H9 (cell line): ENCODE data around the gene ST6GALNAC3. TPM values are rescaled to one million over a fixed set of nuclear protein-coding genes. Genes with fewer than 3 reads are reported as not detected.

ENCODE experiments used
- DNase-seq: peaks from one replicate; pipeline ENCODE4 v3.0.0-alpha.2; 2017
- H2AFZ ChIP-seq: one replicate; pipeline ENCODE4 v1.6.1; 2013; ENCODE audit warnings: mild to moderate bottlenecking, low read length, control low read depth, moderate library complexity
- H2AK5ac ChIP-seq: 2 replicates; pipeline ENCODE4 v1.6.1; 2013; ENCODE audit warnings: low read length, control low read depth, mixed read lengths; ENCODE audit not compliant: insufficient read length
- H2BK120ac ChIP-seq: one replicate; pipeline ENCODE4 v1.6.1; 2013; ENCODE audit warnings: low read depth, mild to moderate bottlenecking, low read length, control low read depth, inconsistent platforms; ENCODE audit not compliant: poor library complexity, severe bottlenecking
- H2BK12ac ChIP-seq: 2 replicates; pipeline ENCODE4 v1.6.1; 2013; ENCODE audit warnings: low read length, control low read depth, mixed read lengths, low read depth; ENCODE audit not compliant: insufficient read length
- H2BK15ac ChIP-seq: 2 replicates; pipeline ENCODE4 v1.6.1; 2013; ENCODE audit warnings: low read depth, low read length, control low read depth
- H2BK20ac ChIP-seq: one replicate; pipeline ENCODE4 v1.6.1; 2013; ENCODE audit warnings: low read depth, mild to moderate bottlenecking, low read length, control low read depth, inconsistent platforms; ENCODE audit not compliant: poor library complexity, severe bottlenecking
- H2BK5ac ChIP-seq: 2 replicates; pipeline ENCODE4 v1.6.1; 2013; ENCODE audit warnings: low read length, control low read depth, mixed read lengths; ENCODE audit not compliant: insufficient read length
- H3K14ac ChIP-seq: 2 replicates; pipeline ENCODE4 v1.6.1; 2013; ENCODE audit warnings: low read length, control low read depth; ENCODE audit not compliant: insufficient read depth
- H3K18ac ChIP-seq: 2 replicates; pipeline ENCODE4 v1.6.1; 2013; ENCODE audit warnings: low read depth, mild to moderate bottlenecking, mixed read lengths, low read length, control low read depth; ENCODE audit not compliant: insufficient read length
- H3K23ac ChIP-seq: 2 replicates; pipeline ENCODE4 v1.6.1; 2013; ENCODE audit warnings: low read length, control low read depth, mixed read lengths, low read depth; ENCODE audit not compliant: insufficient read length
- H3K23me2 ChIP-seq: 2 replicates; pipeline ENCODE4 v1.6.1; 2013; ENCODE audit warnings: low read depth, mild to moderate bottlenecking, mixed read lengths, low read length, control low read depth; ENCODE audit not compliant: insufficient read length, poor library complexity, severe bottlenecking
- H3K27ac ChIP-seq: 2 replicates; pipeline ENCODE4 v1.5.1; 2013; ENCODE audit warnings: low read length, control low read depth, mixed read lengths, low read depth; ENCODE audit not compliant: insufficient read length
- H3K27me3 ChIP-seq: 2 replicates; pipeline ENCODE4 v1.6.1; 2013; ENCODE audit warnings: low read length, control low read depth, inconsistent platforms; ENCODE audit not compliant: insufficient read depth
- H3K4ac ChIP-seq: 2 replicates; pipeline ENCODE4 v1.6.1; 2013; ENCODE audit warnings: low read depth, mild to moderate bottlenecking, control low read depth, inconsistent platforms, low read length, moderate library complexity
- H3K4me1 ChIP-seq: 2 replicates; pipeline ENCODE4 v1.6.1; 2013; ENCODE audit warnings: low read length, control low read depth, inconsistent platforms; ENCODE audit not compliant: insufficient read depth
- H3K4me2 ChIP-seq: 2 replicates; pipeline ENCODE4 v1.6.1; 2013; ENCODE audit warnings: low read length, control low read depth, mixed read lengths; ENCODE audit not compliant: insufficient read length, insufficient read depth
- H3K56ac ChIP-seq: 2 replicates; pipeline ENCODE4 v1.6.1; 2013; ENCODE audit warnings: low read depth, mild to moderate bottlenecking, mixed read lengths, low read length, control low read depth; ENCODE audit not compliant: insufficient read length
- H3K79me1 ChIP-seq: 2 replicates; pipeline ENCODE4 v1.6.1; 2013; ENCODE audit warnings: low read depth, mild to moderate bottlenecking, moderate library complexity, low read length, control low read depth, inconsistent platforms; ENCODE audit not compliant: insufficient read depth, poor library complexity, severe bottlenecking
- H3K79me2 ChIP-seq: 2 replicates; pipeline ENCODE4 v1.6.1; 2013; ENCODE audit warnings: low read length, control low read depth, inconsistent platforms; ENCODE audit not compliant: insufficient read depth
- H3K9ac ChIP-seq: 2 replicates; pipeline ENCODE4 v1.6.1; 2013; ENCODE audit warnings: low read length, control low read depth, mixed read lengths; ENCODE audit not compliant: insufficient read length; ENCODE audit errors: extremely low read depth
- H3K9me3 ChIP-seq: one replicate; pipeline ENCODE4 v1.6.1; 2013; ENCODE audit warnings: low read depth, low read length, inconsistent platforms; ENCODE audit not compliant: control insufficient read depth
- H3T11ph ChIP-seq: one replicate; pipeline ENCODE4 v1.6.1; 2013; ENCODE audit warnings: mild to moderate bottlenecking, low read length, control low read depth, inconsistent platforms
- H4K20me1 ChIP-seq: one replicate; pipeline ENCODE4 v1.6.1; 2013; ENCODE audit not compliant: control insufficient read depth, insufficient read length, insufficient read depth
- H4K5ac ChIP-seq: 2 replicates; pipeline ENCODE4 v1.6.1; 2013; ENCODE audit warnings: low read depth, mild to moderate bottlenecking, mixed read lengths, low read length, control low read depth; ENCODE audit not compliant: insufficient read length
- H4K8ac ChIP-seq: replicated peaks from 2 replicates; pipeline ENCODE4 v1.6.1; 2013; ENCODE audit warnings: low read length, control low read depth, mixed read lengths, low read depth; ENCODE audit not compliant: insufficient read length
- H4K91ac ChIP-seq: 2 replicates; pipeline ENCODE4 v1.6.1; 2013; ENCODE audit warnings: low read depth, mild to moderate bottlenecking, moderate library complexity, mixed read lengths, low read length, control low read depth; ENCODE audit not compliant: insufficient read length
- H3K27ac Mint-ChIP-seq, 3 experiments: 2 replicates in 2 of 3; 3 replicates in 1 of 3; pipeline ENCODE4 v1.8.0; 2020 to 2021; ENCODE audit warnings: mixed read lengths in 3 of 3, mild to moderate bottlenecking in 1 of 3, moderate library complexity in 1 of 3
- H3K27me3 Mint-ChIP-seq: 2 replicates; pipeline ENCODE4 v1.8.0; 2021; ENCODE audit warnings: low read depth, mild to moderate bottlenecking, moderate library complexity, mixed read lengths
- H3K36me3 Mint-ChIP-seq, 3 experiments: 2 replicates in 2 of 3; 3 replicates in 1 of 3; pipeline ENCODE4 v1.8.0; 2020 to 2021; ENCODE audit warnings: low read depth in 3 of 3, mixed read lengths in 3 of 3; ENCODE audit not compliant: insufficient read depth in 1 of 3
- H3K4me1 Mint-ChIP-seq, 2 experiments: 2 replicates each; pipeline ENCODE4 v1.8.0; 2020; ENCODE audit warnings: mixed read lengths in 2 of 2
- H3K4me3 Mint-ChIP-seq, 2 experiments: 2 replicates in 1 of 2; 3 replicates in 1 of 2; pipeline ENCODE4 v1.8.0; 2020 to 2021; ENCODE audit warnings: mild to moderate bottlenecking in 2 of 2, mixed read lengths in 2 of 2, moderate library complexity in 1 of 2
- H3K9me3 Mint-ChIP-seq, 2 experiments: 2 replicates in 1 of 2; 3 replicates in 1 of 2; pipeline ENCODE4 v1.8.0; 2020; ENCODE audit warnings: mild to moderate bottlenecking in 2 of 2, mixed read lengths in 2 of 2, moderate library complexity in 1 of 2
- WGBS: extraction: QIAGEN DNeasy Blood & Tissue Kit; methylation state at CpG from one replicate; pipeline ENCODE4 v1.1.7; 2013; ENCODE audit warnings: missing lambda C conversion rate, low lambda C conversion rate, mixed read lengths; ENCODE audit not compliant: insufficient read length; ENCODE audit errors: extremely low coverage; 5-methylcytosine and 5-hydroxymethylcytosine counted together
- total RNA-seq: library from RNA; stranded (reverse); gene quantifications from 2 replicates; pipeline ENCODE4 v1.2.1, GENCODE V29; 2021
- TF ChIP-seq, protein P1 (sequence below): fragments of 200-600 bp; sonication (generic); conservative IDR thresholded peaks from 3 replicates; pipeline ENCODE4 v1.8.0; 2021; ENCODE audit warnings: antibody characterized with exemption, mild to moderate bottlenecking

The ST6GALNAC3 gene
- total RNA-seq, 1 experiment from 2014 or later: 11.2 TPM

DNA sequence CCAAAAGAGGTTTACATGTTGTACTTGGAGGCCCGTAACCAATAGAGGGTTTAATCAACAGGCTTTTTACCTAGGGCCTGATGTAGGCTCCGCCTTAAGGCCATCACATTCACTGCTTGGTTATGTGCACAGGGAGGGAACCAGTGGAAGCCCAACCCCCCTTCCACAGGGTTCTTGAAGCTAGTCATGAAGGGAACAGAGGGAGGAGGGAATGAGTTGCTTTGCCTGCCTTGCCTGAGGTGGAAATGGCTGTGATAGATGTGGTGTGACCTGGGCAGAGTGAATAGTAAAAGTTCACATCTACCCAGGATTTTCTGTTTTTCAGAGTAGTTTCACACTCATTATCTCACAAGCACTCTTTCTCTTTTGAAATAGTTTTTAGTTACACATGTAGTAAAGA lies 215.1 kb downstream of the ST6GALNAC3 start:
- no peak for DNase-seq
- H4K8ac ChIP-seq: no peak overlapping the region
- WGBS: no CpG with 5 or more reads among the region's 2 CpGs
- H3K27ac ChIP-seq: no peak overlapping the region
- Mint-ChIP-seq H3K27ac (no peak overlapping the region), H3K27me3 (no peaks in the 10 kb centered on the region), H3K36me3 (no peaks in the 10 kb centered on the region; a peak in 1 of 7 replicates), H3K4me3 (no peak overlapping the region), H3K9me3 (no peaks in the 10 kb centered on the region), H3K4me1 (peaks cover 34 to 48% of the 10 kb centered on the region in 2 experiments)
- H3K79me1 ChIP-seq: no peaks in the 10 kb centered on the region
- TF ChIP-seq, protein P1, sequence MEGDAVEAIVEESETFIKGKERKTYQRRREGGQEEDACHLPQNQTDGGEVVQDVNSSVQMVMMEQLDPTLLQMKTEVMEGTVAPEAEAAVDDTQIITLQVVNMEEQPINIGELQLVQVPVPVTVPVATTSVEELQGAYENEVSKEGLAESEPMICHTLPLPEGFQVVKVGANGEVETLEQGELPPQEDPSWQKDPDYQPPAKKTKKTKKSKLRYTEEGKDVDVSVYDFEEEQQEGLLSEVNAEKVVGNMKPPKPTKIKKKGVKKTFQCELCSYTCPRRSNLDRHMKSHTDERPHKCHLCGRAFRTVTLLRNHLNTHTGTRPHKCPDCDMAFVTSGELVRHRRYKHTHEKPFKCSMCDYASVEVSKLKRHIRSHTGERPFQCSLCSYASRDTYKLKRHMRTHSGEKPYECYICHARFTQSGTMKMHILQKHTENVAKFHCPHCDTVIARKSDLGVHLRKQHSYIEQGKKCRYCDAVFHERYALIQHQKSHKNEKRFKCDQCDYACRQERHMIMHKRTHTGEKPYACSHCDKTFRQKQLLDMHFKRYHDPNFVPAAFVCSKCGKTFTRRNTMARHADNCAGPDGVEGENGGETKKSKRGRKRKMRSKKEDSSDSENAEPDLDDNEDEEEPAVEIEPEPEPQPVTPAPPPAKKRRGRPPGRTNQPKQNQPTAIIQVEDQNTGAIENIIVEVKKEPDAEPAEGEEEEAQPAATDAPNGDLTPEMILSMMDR: no peak
- H3K4me1 ChIP-seq: peaks cover 4% of the 10 kb centered on the region; the same call in 1 of the 2 replicates
- no peak overlapping the region for H2AK5ac ChIP-seq
- H3K4ac ChIP-seq: no peak overlapping the region
- H2BK120ac ChIP-seq: no peak overlapping the region
- no peak overlapping the region for H3K18ac ChIP-seq
- no peak overlapping the region for H3K14ac ChIP-seq
- H3K23ac ChIP-seq: no peak overlapping the region
- no peak overlapping the region for H3K56ac ChIP-seq
- H3T11ph ChIP-seq: no peak overlapping the region
- H3K4me2 ChIP-seq: no peak overlapping the region
- H3K27me3 ChIP-seq: no peaks in the 10 kb centered on the region
- H2BK15ac ChIP-seq: no peak overlapping the region
- H4K20me1 ChIP-seq: no peaks in the 10 kb centered on the region
- H2AFZ ChIP-seq: no peak overlapping the region
- no peaks in the 10 kb centered on the region for H3K23me2 ChIP-seq
- H2BK20ac ChIP-seq: no peak overlapping the region
- H2BK12ac ChIP-seq: no peak overlapping the region
- no peaks in the 10 kb centered on the region for H3K79me2 ChIP-seq
- H4K91ac ChIP-seq: no peak overlapping the region
- H4K5ac ChIP-seq: no peak overlapping the region
- H3K9ac ChIP-seq: no peak overlapping the region
- H2BK5ac ChIP-seq: no peak overlapping the region
- no peaks in the 10 kb centered on the region for H3K9me3 ChIP-seq
